Stimulated activated CD8-positive, alpha-beta memory T cell treated with anti-CD3 and anti-CD28 coated beads, Interleukin-2, amount 100 ng/mL, for 1 hour (primary cell): ENCODE results near the gene E2F4.

Experiments used
- DNase-seq, 2 donors: peaks; one replicate each; pipeline ENCODE4 v3.0.0-alpha.2; 2020; ENCODE audit warnings: low read depth in 2 of 2

The E2F4 gene

GRCh38 chr16:67190448-67191399 is 1.2 kb upstream of the E2F4 start:
- no peak for DNase-seq

- no peak for DNase-seq
Observed at GRCh38 chr16:67191411-67191994, 452 bp upstream of the E2F4 start.

- no peak for DNase-seq
Observed at GRCh38 chr16:67192781-67193361, 916 bp downstream of the E2F4 start.

GRCh38 chr16:67193536-67193935 is 1.6 kb downstream of the E2F4 start:
- no peak for DNase-seq

- DNase-seq: no peak
Observed at GRCh38 chr16:67194260-67194659, 2.3 kb downstream of the E2F4 start.

- DNase-seq: no peak
Observed at GRCh38 chr16:67195676-67196075, 3.7 kb downstream of the E2F4 start.

- DNase-seq: no peak
Observed at GRCh38 chr16:67196881-67197280, 4.9 kb downstream of the E2F4 start.

- DNase-seq: no peak
Observed at GRCh38 chr16:67197704-67198103, 5.7 kb downstream of the E2F4 start.

- DNase-seq: no peak
Observed at GRCh38 chr16:67198238-67198734, 6.3 kb downstream of the E2F4 start.

GRCh38 chr16:67199011-67199807 is 7.3 kb downstream of the E2F4 start, which contains the start of gene ELMO3:
Gene ELMO3, plus strand, starts transcription at chr16:67199131. Its CDS starts 196 bp downstream, at chr16:67199327.
- no peak for DNase-seq

- no peak for DNase-seq
Observed at GRCh38 chr16:67199808-67200198, 7.8 kb downstream of the E2F4 start.

- no peak for DNase-seq
Observed at GRCh38 chr16:67200491-67200890, 8.5 kb downstream of the E2F4 start.

GRCh38 chr16:67201411-67202345 is 9.7 kb downstream of the E2F4 start:
- DNase-seq: no peak

- DNase-seq: no peak
Observed at GRCh38 chr16:67202426-67202825, 10.5 kb downstream of the E2F4 start.

- no peak for DNase-seq
Observed at GRCh38 chr16:67202956-67203493, 11.1 kb downstream of the E2F4 start.

GRCh38 chr16:67204076-67204475 is 12.1 kb downstream of the E2F4 start:
- DNase-seq: no peak

GRCh38 chr16:67206129-67206837 is 14.3 kb downstream of the E2F4 start:
- no peak for DNase-seq

- DNase-seq: no peak
Observed at GRCh38 chr16:67206838-67207248, 14.9 kb downstream of the E2F4 start.

GRCh38 chr16:67207249-67208091 is 15.5 kb downstream of the E2F4 start:
- DNase-seq: no peak
